Tibial nerve (tissue), 4 donors: Measurements from ENCODE around the gene EIF2AK3. TPM values are rescaled to one million over a fixed set of nuclear protein-coding genes. Genes with fewer than 3 reads are reported as not detected.

Source experiments
- DNase-seq, 2 donors: peaks; one replicate each; pipeline ENCODE4 v3.0.0-alpha.2; 2019; ENCODE audit warnings: low spot score in 2 of 2
- H3K27ac ChIP-seq, 4 donors: fragments of 200-600 bp; sonication (generic) in 3 of 4; one replicate each; pipeline ENCODE4 v1.5.1; 2017 to 2019; ENCODE audit warnings: mild to moderate bottlenecking in 1 of 4
- H3K27me3 ChIP-seq, 2 donors: fragments of 200-600 bp; sonication (generic) in 1 of 2; one replicate each; pipeline versions ENCODE4 v1.5.1 to v1.6.0; 2017 to 2019
- H3K36me3 ChIP-seq, 3 donors: fragments of 200-600 bp; sonication (generic); one replicate each; pipeline ENCODE4 v1.5.1; 2018 to 2019
- H3K4me1 ChIP-seq, 4 donors: fragments of 200-600 bp; sonication (generic) in 3 of 4; one replicate each; pipeline ENCODE4 v1.5.1; 2017 to 2019
- H3K4me3 ChIP-seq, 4 donors: fragments of 200-600 bp; sonication (generic) in 3 of 4; one replicate each; pipeline ENCODE4 v1.5.1; 2017 to 2019; ENCODE audit warnings: mild to moderate bottlenecking in 1 of 4, moderate library complexity in 1 of 4
- H3K9me3 ChIP-seq, 4 donors: fragments of 200-600 bp; sonication (generic) in 3 of 4; one replicate each; pipeline ENCODE4 v1.5.1; 2017 to 2019
- CTCF ChIP-seq, 5 experiments: fragments of 200-600 bp in 3 of 5; fragments of 450-650 bp in 2 of 5; sonication (generic) in 3 of 5; IDR thresholded peaks; one replicate each; pipeline ENCODE4 v1.5.1; 2016 to 2019; ENCODE audit warnings: antibody characterized with exemption in 5 of 5, mild to moderate bottlenecking in 3 of 5, moderate library complexity in 2 of 5
- EP300 ChIP-seq, 2 donors: sonication (generic); formaldehyde crosslinking; IDR thresholded peaks; one replicate each; pipeline ENCODE4 v1.6.1; 2017; ENCODE audit warnings: antibody characterized with exemption in 2 of 2, mild to moderate bottlenecking in 1 of 2
- POLR2A ChIP-seq, 2 donors: fragments of 450-650 bp; IDR thresholded peaks; one replicate each; pipeline ENCODE4 v1.6.1; 2017; ENCODE audit warnings: antibody characterized with exemption in 2 of 2, mild to moderate bottlenecking in 2 of 2, moderate library complexity in 2 of 2
- WGBS, 2 donors: methylation state at CpG; one replicate each; pipeline ENCODE4 v1.1.5; 2018; 5-methylcytosine and 5-hydroxymethylcytosine counted together
- total RNA-seq, 4 donors: library from RNA; depleted of rRNA; stranded (reverse); fragments of >200 nt; gene quantifications; one replicate each; pipeline ENCODE4 v1.1.0, GENCODE V29; 2016

Gene EIF2AK3
- total RNA-seq, 4 donors from 2014 or later: 19.8 to 29.1 (median 25.9) TPM

GRCh38 chr2:88590998-88591613, 36.2 kb downstream of the EIF2AK3 start:
- Histone ChIP-seq H3K4me1 (peaks cover 0 to 7% (median 0%) of the 10 kb centered on the region in 4 donors), H3K36me3 (peaks cover 3 to 52% (median 6%) of the 10 kb centered on the region in 3 donors), H3K27ac (peak overlapping the region in 1 of 4 donors; percentile 50), H3K4me3 (no peak overlapping the region), H3K9me3 (no peaks in the 10 kb centered on the region), H3K27me3 (no peaks in the 10 kb centered on the region)
- 91% methylated on average over 2 of the region's 2 CpGs for WGBS, 2 donors
- TF ChIP-seq POLR2A (IDR thresholded peaks at IDR 0.05): no peak
- peak; percentile 66 to 81 (median 71) for TF ChIP-seq CTCF (IDR thresholded peaks at IDR 0.05)
- DNase-seq: peak in 1 of 2 donors; percentile 75

- no peak overlapping the region for H3K4me3 ChIP-seq
- no peak for DNase-seq
- no peak overlapping the region for H3K27ac ChIP-seq
- TF ChIP-seq EP300 (IDR thresholded peaks at IDR 0.05) (no peak), CTCF (IDR thresholded peaks at IDR 0.05) (no peak), POLR2A (IDR thresholded peaks at IDR 0.05) (no peak)
- H3K4me1 ChIP-seq: no peaks in the 10 kb centered on the region
- peaks cover 3 to 68% (median 6%) of the 10 kb centered on the region in 3 donors for H3K36me3 ChIP-seq
- H3K9me3 ChIP-seq: no peaks in the 10 kb centered on the region
- 85 to 90% methylated on average over 6 of the region's 6 CpGs for WGBS, 2 donors
- H3K27me3 ChIP-seq: no peaks in the 10 kb centered on the region
Measured at GRCh38 chr2:88585969-88586368, 41.3 kb downstream of the EIF2AK3 start.

DNA sequence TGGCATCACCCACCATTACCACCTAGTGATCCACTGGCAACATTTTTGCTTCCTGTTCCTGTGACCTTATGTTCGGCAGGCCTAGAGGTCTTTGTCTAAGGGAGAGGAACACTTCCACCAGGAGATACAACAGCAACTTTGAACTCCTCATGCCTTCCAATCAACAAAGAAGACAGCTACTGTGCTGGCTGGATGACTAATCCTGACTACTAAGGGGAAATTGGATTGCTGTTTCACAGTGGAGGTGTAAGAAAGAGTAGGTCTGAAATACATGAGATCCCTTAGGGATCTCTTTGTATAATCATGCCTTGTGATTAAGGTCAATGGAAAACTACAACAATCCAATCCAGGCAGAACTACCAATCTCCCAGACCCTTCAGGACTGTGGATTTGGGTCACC, 45.2 kb downstream of the EIF2AK3 start:
- 87 to 95% methylated on average over 1 of the region's 1 CpG for WGBS, 2 donors
- H3K4me1 ChIP-seq: no peaks in the 10 kb centered on the region
- peaks cover 0 to 73% (median 5%) of the 10 kb centered on the region in 3 donors for H3K36me3 ChIP-seq
- H3K9me3 ChIP-seq: no peaks in the 10 kb centered on the region
- H3K27me3 ChIP-seq: no peaks in the 10 kb centered on the region
- no peak overlapping the region for H3K27ac ChIP-seq
- no peak overlapping the region for H3K4me3 ChIP-seq
- DNase-seq: no peak
- TF ChIP-seq POLR2A (IDR thresholded peaks at IDR 0.05) (no peak), CTCF (IDR thresholded peaks at IDR 0.05) (no peak), EP300 (IDR thresholded peaks at IDR 0.05) (no peak)

DNA sequence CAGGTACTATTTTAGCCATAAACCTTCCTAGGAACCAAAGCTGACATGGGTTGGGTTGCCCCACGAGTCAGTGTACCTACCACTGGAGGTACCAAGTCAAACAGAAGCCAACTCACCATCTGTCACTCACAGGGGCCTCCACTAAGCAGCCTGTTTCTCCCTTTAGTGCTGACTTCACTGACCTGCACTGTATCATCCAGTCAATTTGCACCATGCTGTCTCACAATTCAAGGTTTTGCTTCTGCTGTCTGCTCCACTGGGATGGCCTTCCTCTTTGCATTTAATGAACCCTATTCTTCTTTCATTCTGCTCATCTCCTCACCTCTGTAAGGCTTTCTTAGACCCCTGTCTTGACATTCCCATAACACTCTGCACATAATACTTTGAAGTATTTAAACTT, 47.2 kb downstream of the EIF2AK3 start:
- no peaks in the 10 kb centered on the region for H3K4me1 ChIP-seq
- no peak overlapping the region for H3K4me3 ChIP-seq
- H3K36me3 ChIP-seq: peaks cover 0 to 83% (median 5%) of the 10 kb centered on the region in 3 donors
- WGBS, 2 donors: 90 to 97% methylated on average over 1 of the region's 1 CpG
- TF ChIP-seq CTCF (IDR thresholded peaks at IDR 0.05): no peak
- no peak for TF ChIP-seq EP300 (IDR thresholded peaks at IDR 0.05)
- no peak for TF ChIP-seq POLR2A (IDR thresholded peaks at IDR 0.05)
- H3K27ac ChIP-seq: no peak overlapping the region
- H3K27me3 ChIP-seq: no peaks in the 10 kb centered on the region
- no peak for DNase-seq
- H3K9me3 ChIP-seq: no peaks in the 10 kb centered on the region

DNA sequence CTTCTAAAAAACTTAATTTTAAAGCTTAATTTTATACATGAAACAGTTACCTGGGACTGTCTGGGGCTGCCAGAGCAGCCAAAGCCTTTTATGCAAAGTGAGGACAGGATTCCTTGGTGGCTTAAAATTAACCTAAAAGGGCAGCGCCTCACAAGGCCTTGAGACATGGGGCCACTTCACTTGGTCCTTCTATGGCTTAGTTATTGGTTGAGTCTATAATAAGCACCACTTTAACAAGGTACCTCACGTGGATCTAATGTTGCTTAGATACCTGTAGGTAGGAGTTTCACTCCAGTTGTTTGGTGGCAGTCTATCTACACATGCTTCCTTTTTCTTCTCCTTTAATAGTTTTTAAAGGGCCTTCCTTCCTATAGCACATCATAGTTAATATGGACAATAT, 51.6 kb downstream of the EIF2AK3 start:
- TF ChIP-seq POLR2A (IDR thresholded peaks at IDR 0.05): no peak
- no peak for TF ChIP-seq EP300 (IDR thresholded peaks at IDR 0.05)
- 94 to 100% methylated on average over 2 of the region's 2 CpGs for WGBS, 2 donors
- Histone ChIP-seq H3K27me3 (no peaks in the 10 kb centered on the region), H3K27ac (no peak overlapping the region), H3K4me3 (no peak overlapping the region), H3K4me1 (no peaks in the 10 kb centered on the region), H3K9me3 (no peaks in the 10 kb centered on the region), H3K36me3 (peaks cover 0 to 75% (median 5%) of the 10 kb centered on the region in 3 donors)
- no peak for DNase-seq
